Spleen (tissue), 11 donors: ENCODE measurements around the gene ITPR1. TPM values are rescaled to one million over a fixed set of nuclear protein-coding genes. Genes with fewer than 3 reads are reported as not detected.

Source experiments
- DNase-seq: peaks from one replicate; pipeline ENCODE4 v3.0.0-alpha.2; 2020
- H3K27ac ChIP-seq, 8 donors: fragments of 200-600 bp; sonication (generic) in 7 of 8; 1 replicate in 4 of 8; 2 replicates in 4 of 8; pipeline versions ENCODE4 v1.5.0 to v1.8.0; 2016 to 2021; ENCODE audit warnings: inconsistent platforms in 4 of 8, mild to moderate bottlenecking in 4 of 8, moderate library complexity in 1 of 8
- H3K27me3 ChIP-seq, 7 donors: fragments of 200-600 bp; sonication (generic) in 6 of 7; replicated peaks in 1 of 7; 1 replicate in 4 of 7; 2 replicates in 3 of 7; pipeline versions ENCODE4 v1.5.0 to v1.8.0; 2016 to 2021; ENCODE audit warnings: inconsistent platforms in 3 of 7, mild to moderate bottlenecking in 1 of 7
- H3K36me3 ChIP-seq, 6 donors: fragments of 200-600 bp; sonication (generic) in 5 of 6; 1 replicate in 4 of 6; 2 replicates in 2 of 6; pipeline versions ENCODE4 v1.5.0 to v1.8.0; 2016 to 2021; ENCODE audit warnings: inconsistent platforms in 2 of 6
- H3K4me1 ChIP-seq, 6 donors: fragments of 200-600 bp; sonication (generic) in 5 of 6; 1 replicate in 3 of 6; 2 replicates in 3 of 6; pipeline versions ENCODE4 v1.5.0 to v1.8.0; 2016 to 2021; ENCODE audit warnings: inconsistent platforms in 3 of 6
- H3K4me3 ChIP-seq, 8 donors: fragments of 200-600 bp; sonication (generic) in 7 of 8; 1 replicate in 4 of 8; 2 replicates in 4 of 8; pipeline versions ENCODE4 v1.5.0 to v1.8.0; 2016 to 2021; ENCODE audit warnings: inconsistent platforms in 4 of 8, mild to moderate bottlenecking in 4 of 8, moderate library complexity in 2 of 8
- H3K9me3 ChIP-seq, 8 donors: fragments of 200-600 bp; sonication (generic) in 7 of 8; 1 replicate in 4 of 8; 2 replicates in 4 of 8; pipeline versions ENCODE4 v1.5.0 to v1.8.0; 2016 to 2021; ENCODE audit warnings: inconsistent platforms in 4 of 8
- POLR2A ChIP-seq, 3 donors: fragments of 450-650 bp; IDR thresholded peaks; one replicate each; pipeline ENCODE4 v1.5.1; 2017; ENCODE audit warnings: antibody characterized with exemption in 3 of 3, mild to moderate bottlenecking in 1 of 3
- POLR2AphosphoS5 ChIP-seq, 3 donors: sonication (generic); formaldehyde crosslinking; IDR thresholded peaks; one replicate each; pipeline ENCODE4 v1.5.1; 2017; ENCODE audit warnings: antibody characterized with exemption in 3 of 3
- WGBS, 5 donors: extraction: QIAGEN DNeasy Blood & Tissue Kit in 3 of 5; methylation state at CpG; one replicate each; pipeline versions ENCODE4 v1.1.5 to v1.1.7; 2013 to 2018; 5-methylcytosine and 5-hydroxymethylcytosine counted together
- intact Hi-C: fragments of 100-400 bp; cut with DNase I; formaldehyde crosslinking; loops from one replicate; pipeline ENCODE4 v1.15.0; 2023; ENCODE audit warnings: low total_unique reads
- polyA plus RNA-seq, 3 donors: library from polyadenylated mRNA; stranded (reverse); fragments of 200-250 nt; gene quantifications; one replicate each; pipeline ENCODE4 v1.2.1, GENCODE V29; 2013
- total RNA-seq, 7 donors: library from RNA; depleted of rRNA in 3 of 7; stranded (reverse); fragments of >200 nt in 3 of 7; fragmentation: NEBNext Ultra II Directional in 4 of 7; extraction: Animal tissue kit (Norgen Biotek cat#: 25700) in 4 of 7; gene quantifications; one replicate each; pipeline versions ENCODE4 v1.1.0 to v1.2.1, GENCODE V29; 2016 to 2021
- TF ChIP-seq, protein P1 (sequence below), 11 experiments: fragments of 200-600 bp in 7 of 11; fragments of 450-650 bp in 4 of 11; sonication (generic) in 4 of 11; IDR thresholded peaks in 8 of 11; conservative IDR thresholded peaks in 3 of 11; 1 replicate in 7 of 11; 2 replicates in 4 of 11; pipeline versions ENCODE4 v1.4.0 to v1.8.0; 2016 to 2021; ENCODE audit warnings: antibody characterized with exemption in 11 of 11, inconsistent platforms in 4 of 11, mild to moderate bottlenecking in 1 of 11
- donor health status: healthy with polysubstance abuse.
- donor health status: DM: no; HTN: no; CAD: no; lungs with moderate emphysema.
- donor health status: DM: no; HTN: no; CAD: no.
- donor health status: Bipolar disorder and iron deficiency.
- donor health status: healthy.
- donor health status: DM: no; HTN: no; CAD: no.
- donor health status: DM: yes; HTN: yes; CAD: no.

The ITPR1 gene
- total and polyA plus RNA-seq, 10 donors: 17.5 to 194 (median 129) TPM

DNA sequence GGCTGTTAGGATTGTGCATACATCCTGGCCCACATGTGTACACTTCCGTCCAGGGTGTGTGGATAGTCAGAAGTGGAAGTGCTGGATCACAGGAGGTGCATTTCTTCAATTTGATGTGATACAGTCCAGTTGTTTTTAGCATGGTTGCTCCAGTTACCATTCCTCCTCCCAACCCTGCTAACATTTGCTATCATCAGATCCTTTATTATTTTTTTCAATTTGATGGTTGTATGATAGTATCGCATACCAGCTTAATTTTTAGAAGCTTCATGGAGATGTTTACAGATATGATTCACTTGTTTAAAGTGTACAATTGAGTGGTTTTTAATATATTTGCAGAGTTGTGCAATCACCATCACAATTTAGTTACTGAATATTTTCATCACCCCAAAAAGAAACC is 202.7 kb downstream of the ITPR1 start:
- Histone ChIP-seq H3K27me3 (no peaks in the 10 kb centered on the region), H3K4me3 (no peak overlapping the region), H3K4me1 (no peaks in the 10 kb centered on the region), H3K36me3 (peaks cover 0 to 100% (median 59%) of the 10 kb centered on the region in 6 donors), H3K27ac (no peak overlapping the region), H3K9me3 (no peaks in the 10 kb centered on the region)
- 81 to 87% (median 86%) methylated on average over 2 of the region's 2 CpGs for WGBS, 5 donors
- DNase-seq: no peak
- intact Hi-C loops: no loop called here
- TF ChIP-seq POLR2A (IDR thresholded peaks at IDR 0.05): no peak
- no peak for TF ChIP-seq POLR2AphosphoS5 (IDR thresholded peaks at IDR 0.05)
- TF ChIP-seq, protein P1, sequence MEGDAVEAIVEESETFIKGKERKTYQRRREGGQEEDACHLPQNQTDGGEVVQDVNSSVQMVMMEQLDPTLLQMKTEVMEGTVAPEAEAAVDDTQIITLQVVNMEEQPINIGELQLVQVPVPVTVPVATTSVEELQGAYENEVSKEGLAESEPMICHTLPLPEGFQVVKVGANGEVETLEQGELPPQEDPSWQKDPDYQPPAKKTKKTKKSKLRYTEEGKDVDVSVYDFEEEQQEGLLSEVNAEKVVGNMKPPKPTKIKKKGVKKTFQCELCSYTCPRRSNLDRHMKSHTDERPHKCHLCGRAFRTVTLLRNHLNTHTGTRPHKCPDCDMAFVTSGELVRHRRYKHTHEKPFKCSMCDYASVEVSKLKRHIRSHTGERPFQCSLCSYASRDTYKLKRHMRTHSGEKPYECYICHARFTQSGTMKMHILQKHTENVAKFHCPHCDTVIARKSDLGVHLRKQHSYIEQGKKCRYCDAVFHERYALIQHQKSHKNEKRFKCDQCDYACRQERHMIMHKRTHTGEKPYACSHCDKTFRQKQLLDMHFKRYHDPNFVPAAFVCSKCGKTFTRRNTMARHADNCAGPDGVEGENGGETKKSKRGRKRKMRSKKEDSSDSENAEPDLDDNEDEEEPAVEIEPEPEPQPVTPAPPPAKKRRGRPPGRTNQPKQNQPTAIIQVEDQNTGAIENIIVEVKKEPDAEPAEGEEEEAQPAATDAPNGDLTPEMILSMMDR (IDR thresholded peaks at IDR 0.05 in 8 of 11, conservative IDR thresholded peaks at IDR 0.05 in 3 of 11): no peak

GRCh38 chr3:4696266-4696665 is 203.1 kb downstream of the ITPR1 start:
- WGBS, 5 donors: 70 to 93% (median 84%) methylated on average over 4 of the region's 4 CpGs
- TF ChIP-seq, protein P1 (IDR thresholded peaks at IDR 0.05 in 8 of 11, conservative IDR thresholded peaks at IDR 0.05 in 3 of 11): no peak
- TF ChIP-seq POLR2A (IDR thresholded peaks at IDR 0.05) (no peak), POLR2AphosphoS5 (IDR thresholded peaks at IDR 0.05) (no peak)
- H3K4me1 ChIP-seq: no peaks in the 10 kb centered on the region
- no peak overlapping the region for H3K27ac ChIP-seq
- no peak for DNase-seq
- peaks cover 0 to 100% (median 59%) of the 10 kb centered on the region in 6 donors for H3K36me3 ChIP-seq
- H3K4me3 ChIP-seq: no peak overlapping the region
- H3K27me3 ChIP-seq: no peaks in the 10 kb centered on the region
- H3K9me3 ChIP-seq: no peaks in the 10 kb centered on the region
- intact Hi-C loops: no loop called here

DNA sequence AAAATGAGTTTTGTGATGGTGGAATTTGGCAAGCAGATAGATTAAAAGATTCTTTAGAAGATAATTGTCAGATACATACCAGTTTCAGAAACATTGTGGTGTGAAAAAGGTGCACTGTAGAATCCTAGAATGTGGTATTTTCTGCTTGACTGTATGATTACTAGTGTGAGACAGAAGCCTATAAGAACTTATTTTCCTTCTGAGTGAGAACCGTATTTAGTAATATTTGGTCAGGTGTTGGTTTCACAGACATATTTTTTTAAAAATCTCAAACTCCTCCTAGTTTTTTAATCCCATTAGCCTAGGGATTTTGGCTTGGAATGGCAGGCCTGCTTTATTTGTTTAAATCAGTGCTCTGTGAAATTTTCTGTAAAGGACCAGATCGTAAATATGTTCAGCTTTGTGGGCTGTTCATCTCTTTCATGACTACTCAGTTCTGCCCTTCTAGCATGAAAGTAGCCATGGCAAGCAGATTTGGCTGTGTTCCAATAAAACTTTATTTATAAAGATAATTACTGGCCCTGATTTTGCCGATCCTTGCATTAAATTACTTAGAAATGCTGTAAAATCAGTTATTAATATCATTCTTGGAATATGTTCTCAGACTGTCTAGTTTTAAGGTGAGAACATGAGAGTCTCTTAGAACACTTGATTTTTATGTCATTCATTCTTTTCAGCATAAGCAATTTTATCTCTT is 205.1 kb downstream of the ITPR1 start:
- TF ChIP-seq POLR2AphosphoS5 (IDR thresholded peaks at IDR 0.05) (no peak), POLR2A (IDR thresholded peaks at IDR 0.05) (no peak)
- TF ChIP-seq, protein P1 (IDR thresholded peaks at IDR 0.05 in 8 of 11, conservative IDR thresholded peaks at IDR 0.05 in 3 of 11): no peak
- H3K4me1 ChIP-seq: peaks cover 0 to 8% (median 7%) of the 10 kb centered on the region in 6 donors
- DNase-seq: no peak
- H3K27me3 ChIP-seq: no peaks in the 10 kb centered on the region
- H3K9me3 ChIP-seq: no peaks in the 10 kb centered on the region
- no peak overlapping the region for H3K4me3 ChIP-seq
- WGBS, 5 donors: 91 to 98% (median 96%) methylated on average over 3 of the region's 3 CpGs
- no peak overlapping the region for H3K27ac ChIP-seq
- H3K36me3 ChIP-seq: peaks cover 0 to 100% (median 61%) of the 10 kb centered on the region in 6 donors
- intact Hi-C loops: no loop called here

- WGBS, 5 donors: 51 to 67% (median 57%) methylated on average over 3 of the region's 3 CpGs
- H3K27me3 ChIP-seq: no peaks in the 10 kb centered on the region
- no peaks in the 10 kb centered on the region for H3K9me3 ChIP-seq
- peak overlapping the region in 7 of 8 donors; percentile 3 to 59 (median 39) for H3K27ac ChIP-seq
- peaks cover 0 to 25% (median 9%) of the 10 kb centered on the region in 6 donors for H3K4me1 ChIP-seq
- TF ChIP-seq, protein P1 (IDR thresholded peaks at IDR 0.05 in 8 of 11, conservative IDR thresholded peaks at IDR 0.05 in 3 of 11): no peak
- TF ChIP-seq POLR2AphosphoS5 (IDR thresholded peaks at IDR 0.05): peak in 1 of 3 donors; percentile 29
- intact Hi-C loops: no loop called here
- no peak for DNase-seq
- H3K36me3 ChIP-seq: peaks cover 0 to 100% (median 62%) of the 10 kb centered on the region in 6 donors
- H3K4me3 ChIP-seq: no peak overlapping the region
Observed at GRCh38 chr3:4703054-4703480, 209.9 kb downstream of the ITPR1 start.
